Lower lobe of right lung (tissue), 2 donors: Measurements from ENCODE around the gene NGFR. TPM values are rescaled to one million over a fixed set of nuclear protein-coding genes. Genes with fewer than 3 reads are reported as not detected.

Experiments used
- ATAC-seq, 2 donors: fragments of 200-7000 bp; cut with Tn5 transposase; one replicate each; pipeline ENCODE4 v1.9.1; 2020 to 2022; ENCODE audit warnings: mild to moderate bottlenecking in 2 of 2, moderate library complexity in 2 of 2
- DNase-seq: peaks from one replicate; pipeline ENCODE4 v3.0.0-alpha.2; 2020
- H3K27ac ChIP-seq: fragments of 200-600 bp; one replicate; pipeline ENCODE4 v1.8.0; 2022
- H3K27me3 ChIP-seq: fragments of 200-600 bp; one replicate; pipeline ENCODE4 v1.8.0; 2022; ENCODE audit warnings: low read depth
- H3K36me3 ChIP-seq: fragments of 200-600 bp; one replicate; pipeline ENCODE4 v1.8.0; 2022; ENCODE audit warnings: mild to moderate bottlenecking
- H3K4me1 ChIP-seq: fragments of 200-600 bp; one replicate; pipeline ENCODE4 v1.8.0; 2022
- H3K4me3 ChIP-seq: fragments of 200-600 bp; one replicate; pipeline ENCODE4 v1.8.0; 2022; ENCODE audit warnings: mild to moderate bottlenecking
- H3K9me3 ChIP-seq: fragments of 200-600 bp; one replicate; pipeline ENCODE4 v1.8.0; 2022
- CTCF ChIP-seq: fragments of 200-600 bp; IDR thresholded peaks from one replicate; pipeline ENCODE4 v1.8.0; 2022; ENCODE audit warnings: antibody characterized with exemption, mild to moderate bottlenecking
- intact Hi-C: fragments of 100-400 bp; cut with DNase I; formaldehyde crosslinking; loops from one replicate; pipeline ENCODE4 v1.11.0; 2022
- total RNA-seq: library from RNA; stranded (reverse); fragmentation: NEBNext Ultra II Directional; extraction: Animal tissue kit (Norgen Biotek cat#: 25700); gene quantifications from one replicate; pipeline ENCODE4 v1.2.1, GENCODE V29; 2021
- donor health status: DM: no; HTN: yes; CAD: no; lungs with severe emphysema.

The NGFR gene
- total RNA-seq, 1 donor from 2014 or later, result 2.3 TPM

- intact Hi-C loops, result no loop called here
- ATAC-seq, result peak in 1 of 2 donors; percentile 24
- Histone ChIP-seq H3K27me3 (peaks cover 35% of the 10 kb centered on the region), H3K4me1 (peaks cover 5% of the 10 kb centered on the region), H3K36me3 (no peaks in the 10 kb centered on the region), H3K4me3 (no peak overlapping the region), H3K27ac (no peak overlapping the region), H3K9me3 (no peaks in the 10 kb centered on the region)
- DNase-seq, result no peak
- no peak for TF ChIP-seq CTCF
Measured at GRCh38 chr17:49523706-49524472, 28.8 kb downstream of the NGFR start.

- intact Hi-C loops, result no loop called here
- no peak for TF ChIP-seq CTCF
- H3K4me1 ChIP-seq, result peaks cover 5% of the 10 kb centered on the region
- no peaks in the 10 kb centered on the region for H3K36me3 ChIP-seq
- peaks cover 31% of the 10 kb centered on the region for H3K27me3 ChIP-seq
- no peak overlapping the region for H3K27ac ChIP-seq
- H3K4me3 ChIP-seq, result no peak overlapping the region
- no peaks in the 10 kb centered on the region for H3K9me3 ChIP-seq
- DNase-seq, result no peak
- ATAC-seq, result no peak
Measured at GRCh38 chr17:49524473-49525359, 29.6 kb downstream of the NGFR start.

- intact Hi-C loops, result no loop called here
- Histone ChIP-seq H3K27ac (no peak overlapping the region), H3K9me3 (no peaks in the 10 kb centered on the region), H3K36me3 (no peaks in the 10 kb centered on the region), H3K27me3 (peaks cover 26% of the 10 kb centered on the region), H3K4me1 (peaks cover 5% of the 10 kb centered on the region), H3K4me3 (no peak overlapping the region)
- no peak for ATAC-seq
- DNase-seq, result no peak
- no peak for TF ChIP-seq CTCF
Measured at GRCh38 chr17:49525831-49526741, 31.0 kb downstream of the NGFR start.

GRCh38 chr17:49527927-49528651 is 33.0 kb downstream of the NGFR start:
- H3K36me3 ChIP-seq, result no peaks in the 10 kb centered on the region
- no peak overlapping the region for H3K27ac ChIP-seq
- no peaks in the 10 kb centered on the region for H3K9me3 ChIP-seq
- DNase-seq, result no peak
- no peak for ATAC-seq
- TF ChIP-seq CTCF, result no peak
- no peaks in the 10 kb centered on the region for H3K4me1 ChIP-seq
- peaks cover 39% of the 10 kb centered on the region for H3K27me3 ChIP-seq
- intact Hi-C loops, result no loop called here
- no peak overlapping the region for H3K4me3 ChIP-seq
